HEK293 (cell line): Measurements from ENCODE around the gene TDRD9.
A peak's percentile ranks its signal among the peaks of the same experiment; 100 is the strongest.

Experiments used
- CTCF ChIA-PET: fragments of 350-600 bp; formaldehyde crosslinking; extraction: SDS; loops from one replicate; lab custom pipeline; 2021; ENCODE audit warnings: antibody characterized with exemption; lab: Yijun Ruan, JAX
- POLR2A ChIA-PET: fragments of 300-600 bp; formaldehyde crosslinking; extraction: SDS; loops from one replicate; lab custom pipeline; 2020; ENCODE audit warnings: antibody characterized with exemption, inconsistent platforms; lab: Yijun Ruan, JAX
- H3K27ac ChIP-seq: fragments of 200-500 bp; sonication (Bioruptor generic); 2 replicates; pipeline ENCODE4 v1.5.1; 2014; ENCODE audit warnings: low read depth, low read length, control low read depth, inconsistent platforms; ENCODE audit errors: extremely low read depth
- H3K36me3 ChIP-seq, 2 experiments: fragments of 200-500 bp in 1 of 2; sonication (Bioruptor generic) in 1 of 2; 1 replicate in 1 of 2; 2 replicates in 1 of 2; pipeline ENCODE4 v1.5.1; 2014 to 2017; ENCODE audit warnings: inconsistent platforms in 2 of 2, low read length in 2 of 2; ENCODE audit not compliant: control insufficient read depth in 2 of 2, insufficient read depth in 1 of 2
- H3K4me1 ChIP-seq: fragments of 200-500 bp; sonication (Bioruptor generic); 2 replicates; pipeline ENCODE4 v1.5.1; 2014; ENCODE audit warnings: mild to moderate bottlenecking, low read length, inconsistent platforms; ENCODE audit not compliant: control insufficient read depth, insufficient read depth
- H3K4me3 ChIP-seq: 2 replicates; pipeline ENCODE4 v1.5.1; 2011; ENCODE audit warnings: low read depth, mild to moderate bottlenecking, control low read depth, low read length, moderate library complexity
- H3K9me3 ChIP-seq: fragments of 200-500 bp; sonication (Bioruptor generic); 2 replicates; pipeline ENCODE4 v1.5.1; 2014; ENCODE audit warnings: low read depth, low read length, inconsistent platforms; ENCODE audit not compliant: control insufficient read depth, insufficient read depth
- KLF10 ChIP-seq: fragments of 450-650 bp; IDR thresholded peaks from 2 replicates; pipeline ENCODE4 v1.5.1; 2018; ENCODE audit warnings: missing biosample characterization, mild to moderate bottlenecking, missing genetic modification characterization
- PBX3 ChIP-seq: sonication (generic); formaldehyde crosslinking; IDR thresholded peaks from 2 replicates; pipeline ENCODE4 v1.8.1; 2022; ENCODE audit warnings: mild to moderate bottlenecking, moderate library complexity, missing genetic modification reagents
- PRDM10 ChIP-seq: fragments of 450-650 bp; formaldehyde crosslinking; IDR thresholded peaks from 2 replicates; pipeline ENCODE4 v1.5.1; 2016; ENCODE audit warnings: missing biosample characterization, missing genetic modification characterization
- REPIN1 ChIP-seq: fragments of 450-650 bp; formaldehyde crosslinking; IDR thresholded peaks from 2 replicates; pipeline ENCODE4 v1.5.1; 2017; ENCODE audit warnings: missing biosample characterization, missing genetic modification characterization, low read depth
- REST ChIP-seq: fragments of 450-650 bp; formaldehyde crosslinking; IDR thresholded peaks from 2 replicates; pipeline ENCODE4 v1.5.1; 2016; ENCODE audit warnings: missing biosample characterization, missing genetic modification characterization
- SALL2 ChIP-seq: fragments of 450-650 bp; formaldehyde crosslinking; IDR thresholded peaks from 2 replicates; pipeline ENCODE4 v1.5.0; 2017; ENCODE audit warnings: missing biosample characterization, mild to moderate bottlenecking, missing genetic modification characterization, borderline replicate concordance
- SP3 ChIP-seq: fragments of 450-650 bp; formaldehyde crosslinking; IDR thresholded peaks from 2 replicates; pipeline ENCODE4 v1.5.1; 2016; ENCODE audit warnings: missing biosample characterization, missing genetic modification characterization
- SP7 ChIP-seq: fragments of 450-650 bp; formaldehyde crosslinking; IDR thresholded peaks from 2 replicates; pipeline ENCODE4 v1.5.1; 2016; ENCODE audit warnings: missing biosample characterization, missing genetic modification characterization
- TSHZ1 ChIP-seq: fragments of 450-650 bp; formaldehyde crosslinking; IDR thresholded peaks from 2 replicates; pipeline ENCODE4 v1.5.1; 2016; ENCODE audit warnings: missing biosample characterization, missing genetic modification characterization, borderline replicate concordance
- WT1 ChIP-seq: fragments of 450-650 bp; formaldehyde crosslinking; IDR thresholded peaks from 2 replicates; pipeline ENCODE4 v1.5.1; 2016; ENCODE audit warnings: missing biosample characterization, missing genetic modification characterization
- ZNF112 ChIP-seq: fragments of 450-650 bp; formaldehyde crosslinking; IDR thresholded peaks from 2 replicates; pipeline ENCODE4 v1.5.0; 2017; ENCODE audit warnings: missing biosample characterization, missing genetic modification characterization
- ZNF146 ChIP-seq: fragments of 450-650 bp; formaldehyde crosslinking; IDR thresholded peaks from 2 replicates; pipeline ENCODE4 v1.5.1; 2016; ENCODE audit warnings: missing biosample characterization, missing genetic modification characterization
- ZNF280D ChIP-seq: fragments of 450-650 bp; formaldehyde crosslinking; IDR thresholded peaks from 2 replicates; pipeline ENCODE4 v1.5.1; 2016; ENCODE audit warnings: missing biosample characterization, missing genetic modification characterization
- ZNF335 ChIP-seq: fragments of 450-650 bp; formaldehyde crosslinking; conservative IDR thresholded peaks from 2 replicates; pipeline ENCODE4 v1.5.1; 2016; ENCODE audit warnings: missing biosample characterization, missing genetic modification characterization
- ZNF341 ChIP-seq: fragments of 450-650 bp; formaldehyde crosslinking; IDR thresholded peaks from 2 replicates; pipeline ENCODE4; 2016; ENCODE audit warnings: low read depth, missing biosample characterization, missing genetic modification characterization
- ZNF398 ChIP-seq: fragments of 450-650 bp; formaldehyde crosslinking; IDR thresholded peaks from 2 replicates; pipeline ENCODE4 v1.5.1; 2017; ENCODE audit warnings: missing biosample characterization, missing genetic modification characterization
- ZNF837 ChIP-seq: fragments of 450-650 bp; formaldehyde crosslinking; IDR thresholded peaks from 2 replicates; pipeline ENCODE4 v1.5.1; 2016; ENCODE audit warnings: missing biosample characterization, missing genetic modification characterization

Gene TDRD9

GRCh38 chr14:103923863-103924262 lies 4.4 kb upstream of the TDRD9 start:
- CTCF ChIA-PET, result interaction anchor here (0.6 to 2.2 kb wide), 4 partner anchors 14 to 547 kb away, joined by 3 to 10 read pairs (median 4); no protein-coding TSS in a partner anchor
- no peaks in the 10 kb centered on the region for H3K9me3 ChIP-seq
- H3K27ac ChIP-seq, result no peak overlapping the region
- POLR2A ChIA-PET, result no interaction called here
- H3K4me1 ChIP-seq, result peaks cover 2% of the 10 kb centered on the region; the same call in 1 of the 2 replicates
- H3K36me3 ChIP-seq, result no peaks in the 10 kb centered on the region; a peak in 1 of 3 replicates
- TF ChIP-seq PBX3 (no peak), ZNF398 (0 out of 2 replicates have a peak, but pooled peaks have one; percentile 5), ZNF837 (tag by site-specific recombination) (no peak), SP7 (tag by site-specific recombination) (peak; percentile 85), SP3 (tag by site-specific recombination) (no peak), ZNF341 (tag by site-specific recombination) (peak; percentile 58; the same call in 1 of the 2 replicates), ZNF335 (tag by site-specific recombination) (peak; percentile 66), TSHZ1 (tag by site-specific recombination) (no peak), PRDM10 (0 out of 2 replicates have a peak, but pooled peaks have one; percentile 37), ZNF112 (tag by site-specific recombination) (no peak)
- H3K4me3 ChIP-seq, result no peak overlapping the region

- no peaks in the 10 kb centered on the region for H3K36me3 ChIP-seq
- CTCF ChIA-PET, result interaction anchor here (0.6 to 2.2 kb wide), 3 partner anchors 15 to 611 kb away, joined by 3 to 10 read pairs (median 3); no protein-coding TSS in a partner anchor
- H3K27ac ChIP-seq, result no peak overlapping the region
- peaks cover 2% of the 10 kb centered on the region; the same call in 1 of the 2 replicates for H3K4me1 ChIP-seq
- POLR2A ChIA-PET, result no interaction called here
- no peaks in the 10 kb centered on the region for H3K9me3 ChIP-seq
- no peak overlapping the region for H3K4me3 ChIP-seq
- no peak for TF ChIP-seq SALL2 (tag by site-specific recombination)
- no peak for TF ChIP-seq REST
- no peak for TF ChIP-seq ZNF280D (tag by site-specific recombination)
- TF ChIP-seq WT1, result no peak
- TF ChIP-seq ZNF146 (tag by site-specific recombination), result no peak
- no peak for TF ChIP-seq KLF10 (tag by site-specific recombination)
- no peak for TF ChIP-seq REPIN1 (tag by site-specific recombination)
These were observed 2.9 kb upstream of the TDRD9 start for GRCh38 chr14:103925316-103925715.
